ENCODE results near the gene POLR2C.

The POLR2C gene

DNA sequence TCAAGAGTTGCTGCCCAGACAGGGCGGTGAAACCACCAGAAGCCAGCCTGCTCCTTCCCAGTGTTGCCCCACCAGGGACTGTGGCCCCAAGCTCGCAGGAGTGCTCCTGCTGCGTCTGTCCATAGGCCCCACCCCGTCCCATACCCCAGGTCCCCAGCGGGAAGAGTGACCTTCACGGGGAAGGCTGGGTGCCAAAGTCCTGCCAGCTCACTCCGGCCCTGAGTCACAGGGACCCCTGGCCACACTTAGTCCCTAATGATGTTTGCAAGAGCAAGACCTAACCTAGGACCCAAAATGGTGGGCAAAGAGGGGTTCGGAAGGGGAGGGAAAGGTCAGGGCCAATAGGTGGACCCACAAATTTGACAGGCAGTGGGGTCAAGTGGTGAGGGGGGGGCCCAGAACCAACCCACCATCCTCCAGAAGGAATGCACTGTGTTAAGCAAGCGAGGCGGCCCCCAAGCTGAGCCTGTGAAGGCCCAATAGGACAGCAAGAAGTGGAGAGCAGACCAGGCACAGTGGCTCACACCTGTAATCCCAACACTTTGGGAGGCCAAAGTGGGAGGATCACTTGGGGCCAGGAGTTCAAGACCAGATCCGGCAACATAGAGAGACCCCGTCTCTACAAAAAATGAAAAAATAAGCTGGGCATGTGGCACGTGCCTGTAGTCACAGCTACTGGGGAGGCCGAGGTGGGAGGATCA is 20.5 kb downstream of the POLR2C start:
- TF ChIP-seq, protein P1, sequence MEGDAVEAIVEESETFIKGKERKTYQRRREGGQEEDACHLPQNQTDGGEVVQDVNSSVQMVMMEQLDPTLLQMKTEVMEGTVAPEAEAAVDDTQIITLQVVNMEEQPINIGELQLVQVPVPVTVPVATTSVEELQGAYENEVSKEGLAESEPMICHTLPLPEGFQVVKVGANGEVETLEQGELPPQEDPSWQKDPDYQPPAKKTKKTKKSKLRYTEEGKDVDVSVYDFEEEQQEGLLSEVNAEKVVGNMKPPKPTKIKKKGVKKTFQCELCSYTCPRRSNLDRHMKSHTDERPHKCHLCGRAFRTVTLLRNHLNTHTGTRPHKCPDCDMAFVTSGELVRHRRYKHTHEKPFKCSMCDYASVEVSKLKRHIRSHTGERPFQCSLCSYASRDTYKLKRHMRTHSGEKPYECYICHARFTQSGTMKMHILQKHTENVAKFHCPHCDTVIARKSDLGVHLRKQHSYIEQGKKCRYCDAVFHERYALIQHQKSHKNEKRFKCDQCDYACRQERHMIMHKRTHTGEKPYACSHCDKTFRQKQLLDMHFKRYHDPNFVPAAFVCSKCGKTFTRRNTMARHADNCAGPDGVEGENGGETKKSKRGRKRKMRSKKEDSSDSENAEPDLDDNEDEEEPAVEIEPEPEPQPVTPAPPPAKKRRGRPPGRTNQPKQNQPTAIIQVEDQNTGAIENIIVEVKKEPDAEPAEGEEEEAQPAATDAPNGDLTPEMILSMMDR (IDR thresholded peaks at IDR 0.05; ENCODE audit: low read depth, low read length) = no peak
- DNase-seq (ENCODE audit: low read depth, low spot score) = no peak
- no peak overlapping the region for H3K4me3 ChIP-seq (ENCODE audit: low read depth, low read length)
- in situ Hi-C loops (cut with HindIII; ENCODE audit: low sequenced_read_pairs) = no loop called here

DNA sequence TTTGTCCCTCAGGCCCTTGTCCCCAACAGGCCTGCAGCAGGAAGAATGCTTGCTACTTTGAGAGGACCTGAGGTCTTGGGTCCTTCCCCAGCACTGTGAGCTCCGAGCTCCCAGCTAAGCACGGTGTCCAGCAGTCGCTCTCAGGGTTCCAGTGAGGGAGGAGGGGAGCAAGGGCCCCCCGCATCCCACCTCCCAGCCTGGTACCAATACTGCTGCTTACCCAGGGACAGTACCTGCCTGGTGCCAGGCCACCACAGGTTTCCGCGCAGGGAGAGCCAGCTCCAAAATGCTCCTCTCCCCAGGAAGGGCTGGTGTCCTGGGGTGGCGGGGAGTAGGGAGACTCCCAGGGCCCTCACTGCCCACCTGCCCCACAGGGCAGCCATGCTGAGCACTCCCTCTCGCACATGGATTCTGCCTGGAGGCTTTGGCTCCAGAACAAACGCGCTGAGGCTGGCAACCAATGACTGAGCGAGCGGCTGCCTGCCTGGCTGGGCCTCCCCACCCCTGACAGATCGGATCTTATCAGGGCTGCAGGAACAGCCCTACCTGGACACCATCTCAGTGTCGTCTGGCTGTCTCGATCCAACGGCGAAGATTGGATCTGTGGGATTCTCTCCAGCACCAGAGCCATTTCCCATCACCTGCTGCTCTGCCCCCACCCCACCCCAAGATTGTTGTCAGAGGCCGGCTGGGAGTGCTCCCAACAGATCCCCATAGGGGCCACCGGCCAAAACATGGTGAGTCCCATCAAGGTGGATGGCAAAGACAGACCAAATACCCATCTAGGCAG is 21.4 kb downstream of the POLR2C start:
- no peak for DNase-seq (ENCODE audit: low read depth, low spot score)
- in situ Hi-C loops (cut with HindIII; ENCODE audit: low sequenced_read_pairs) = no loop called here
- TF ChIP-seq, protein P1 (IDR thresholded peaks at IDR 0.05; ENCODE audit: low read depth, low read length) = no peak
- H3K4me3 ChIP-seq (ENCODE audit: low read depth, low read length) = no peak overlapping the region

DNA sequence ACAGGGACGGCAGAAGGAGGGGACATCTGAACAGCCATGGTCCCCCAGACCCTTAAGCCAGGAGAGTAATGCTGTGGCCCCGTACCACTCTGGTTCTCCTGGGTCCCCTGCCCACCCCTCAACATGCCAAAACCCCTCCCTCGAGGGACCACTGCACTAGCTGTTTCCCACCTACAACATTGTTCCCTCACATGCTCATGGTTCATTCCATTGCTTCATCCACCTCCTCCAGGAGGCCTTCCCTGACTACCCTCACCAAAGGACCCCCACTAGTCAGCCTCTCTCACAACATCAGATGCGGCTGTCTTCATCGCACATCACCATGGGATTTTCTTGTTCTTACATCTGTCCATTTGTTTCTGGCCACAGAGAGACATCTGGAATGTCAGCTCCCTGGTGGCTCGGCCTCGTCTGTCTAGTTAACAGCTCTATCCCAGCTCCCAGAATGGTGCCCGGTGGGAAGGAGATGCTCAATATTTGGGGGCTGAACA is 22.1 kb downstream of the POLR2C start:
- no peak overlapping the region for H3K4me3 ChIP-seq (ENCODE audit: low read depth, low read length)
- in situ Hi-C loops (cut with HindIII; ENCODE audit: low sequenced_read_pairs) = no loop called here
- DNase-seq (ENCODE audit: low read depth, low spot score) = no peak
- TF ChIP-seq, protein P1 (IDR thresholded peaks at IDR 0.05; ENCODE audit: low read depth, low read length) = no peak

DNA sequence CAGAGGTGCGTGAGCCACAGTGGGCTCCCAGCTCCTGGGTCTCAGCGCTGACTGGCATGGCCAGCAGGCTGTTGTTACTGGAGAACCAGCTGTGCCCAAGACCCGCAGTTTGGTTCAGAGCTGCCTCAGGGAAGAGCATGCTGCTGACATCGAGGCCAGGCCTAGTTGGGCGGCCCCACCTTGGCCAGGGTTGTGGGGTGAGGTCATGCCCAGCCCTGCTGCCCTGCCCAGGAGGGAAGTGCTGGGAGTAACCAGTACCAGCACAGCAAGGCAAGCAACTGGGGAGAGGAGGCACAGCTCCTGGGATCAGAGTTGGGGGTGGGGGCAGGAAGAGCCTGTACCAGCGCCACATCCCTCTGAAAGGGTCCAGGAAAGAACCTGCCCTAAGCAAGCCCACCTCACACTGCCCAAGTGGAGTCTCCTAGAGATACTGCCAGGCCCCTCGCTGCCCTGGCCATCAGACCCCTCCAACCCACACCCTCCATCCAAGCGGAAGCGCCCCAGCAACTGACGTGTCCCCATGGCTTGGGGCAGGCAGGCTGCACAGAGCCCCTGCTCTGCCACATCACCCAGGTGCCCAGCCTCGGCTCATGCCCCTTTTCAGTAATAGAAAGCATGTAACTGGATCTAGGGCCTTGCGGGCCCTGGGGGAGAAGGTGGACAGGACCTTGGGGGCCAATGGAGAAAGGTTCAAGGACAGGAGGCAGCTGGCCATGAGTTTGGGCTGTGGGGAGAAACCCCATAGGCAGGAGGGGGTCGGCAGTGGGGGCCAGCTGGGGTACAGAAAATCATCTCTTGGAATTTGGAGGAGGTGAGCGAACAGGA is 22.8 kb downstream of the POLR2C start:
- H3K4me3 ChIP-seq (ENCODE audit: low read depth, low read length) = peak overlapping the region; percentile 64
- no peak for DNase-seq (ENCODE audit: low read depth, low spot score)
- in situ Hi-C loops (cut with HindIII; ENCODE audit: low sequenced_read_pairs) = no loop called here
- TF ChIP-seq, protein P1 (IDR thresholded peaks at IDR 0.05; ENCODE audit: low read depth, low read length) = no peak

DNA sequence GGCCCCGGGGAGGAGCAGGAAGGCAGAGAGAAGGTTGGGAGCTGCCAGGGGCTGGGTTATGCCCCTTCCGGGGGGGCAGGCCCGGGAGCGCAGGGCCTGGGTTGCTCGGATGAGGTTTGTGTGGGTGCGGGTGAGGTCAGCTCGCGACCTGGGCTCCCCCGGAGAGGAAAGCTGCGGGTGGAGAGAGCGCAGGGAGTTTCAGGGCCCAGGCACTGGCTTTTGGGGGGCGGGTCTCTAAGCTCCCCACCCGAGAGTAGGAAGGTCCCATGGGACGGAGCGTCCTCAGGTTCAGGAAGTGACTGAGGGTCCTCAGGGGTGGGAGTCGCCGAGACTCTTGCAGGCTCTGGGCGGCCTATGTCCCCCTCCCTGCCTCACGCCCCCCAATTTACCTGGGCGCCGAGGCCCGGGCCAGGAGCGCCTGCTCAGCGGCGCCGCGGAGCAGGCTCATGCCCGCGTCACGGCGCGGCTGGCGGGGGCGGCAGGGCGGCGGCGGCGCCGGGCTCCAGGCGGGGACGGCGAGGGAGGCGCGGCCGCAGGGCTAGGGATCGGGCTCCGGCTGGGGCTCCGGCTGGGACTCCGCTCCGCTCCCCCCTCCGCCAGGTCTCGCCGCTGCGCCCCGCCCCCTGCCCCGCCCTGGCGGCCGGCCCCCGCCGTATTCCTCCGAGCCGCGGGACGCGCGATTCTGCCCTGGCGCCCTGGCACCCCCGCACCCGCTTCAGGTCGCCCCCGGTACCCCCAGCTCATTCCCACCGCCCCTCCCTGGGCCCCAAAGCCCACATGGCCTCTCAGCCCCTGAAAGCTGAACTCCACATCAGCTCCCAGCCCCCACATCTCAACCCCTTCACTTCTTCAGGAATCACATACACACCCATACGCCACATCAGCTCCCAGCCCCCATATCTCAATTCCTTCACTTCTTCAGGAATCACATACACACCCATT is 23.7 kb downstream of the POLR2C start, which contains the start of gene DOK4:
DOK4 (minus strand) TSS at position 578 of the 942 bp plus-strand sequence. CDS start 6,986 bp downstream, outside the sequence.
- H3K4me3 ChIP-seq (ENCODE audit: low read depth, low read length) = peak within 1 kb of the TSS; percentile 64
- peak; percentile 39 for DNase-seq (ENCODE audit: low read depth, low spot score)
- in situ Hi-C loops (cut with HindIII; ENCODE audit: low sequenced_read_pairs) = no loop called here
- TF ChIP-seq, protein P1 (IDR thresholded peaks at IDR 0.05; ENCODE audit: low read depth, low read length) = no peak
